A673 (cell line): ENCODE measurements around the gene OR10H1.

Source experiments
- CTCF ChIP-seq: fragments of 300-800, 200-600 bp; sonication (generic); conservative IDR thresholded peaks from 2 replicates; pipeline ENCODE4 v1.5.1; 2017; ENCODE audit warnings: low read depth, mild to moderate bottlenecking, antibody characterized with exemption, low read length, moderate library complexity, mixed read lengths
- EZH2 ChIP-seq: fragments of 200-600 bp; sonication (generic); IDR thresholded peaks from 2 replicates; pipeline ENCODE4 v1.6.1; 2017; ENCODE audit warnings: borderline replicate concordance, low read depth, mild to moderate bottlenecking, mixed read lengths, antibody characterized with exemption, low read length; ENCODE audit not compliant: poor library complexity, severe bottlenecking

GRCh38 chr19:15815306-15815705 is at the start of gene OR10H1:
- TF ChIP-seq CTCF (no peak), EZH2 (no peak)
